HG03378 (cell line): ENCODE results near the gene SIRT5.

ENCODE experiments used
- ATAC-seq: cut with Tn5 transposase; IDR thresholded peaks from one replicate; pipeline ENCODE4 v1.9.1; 2021; ENCODE audit warnings: mild to moderate bottlenecking, moderate library complexity; ENCODE audit not compliant: unreplicated experiment

SIRT5 gene

DNA sequence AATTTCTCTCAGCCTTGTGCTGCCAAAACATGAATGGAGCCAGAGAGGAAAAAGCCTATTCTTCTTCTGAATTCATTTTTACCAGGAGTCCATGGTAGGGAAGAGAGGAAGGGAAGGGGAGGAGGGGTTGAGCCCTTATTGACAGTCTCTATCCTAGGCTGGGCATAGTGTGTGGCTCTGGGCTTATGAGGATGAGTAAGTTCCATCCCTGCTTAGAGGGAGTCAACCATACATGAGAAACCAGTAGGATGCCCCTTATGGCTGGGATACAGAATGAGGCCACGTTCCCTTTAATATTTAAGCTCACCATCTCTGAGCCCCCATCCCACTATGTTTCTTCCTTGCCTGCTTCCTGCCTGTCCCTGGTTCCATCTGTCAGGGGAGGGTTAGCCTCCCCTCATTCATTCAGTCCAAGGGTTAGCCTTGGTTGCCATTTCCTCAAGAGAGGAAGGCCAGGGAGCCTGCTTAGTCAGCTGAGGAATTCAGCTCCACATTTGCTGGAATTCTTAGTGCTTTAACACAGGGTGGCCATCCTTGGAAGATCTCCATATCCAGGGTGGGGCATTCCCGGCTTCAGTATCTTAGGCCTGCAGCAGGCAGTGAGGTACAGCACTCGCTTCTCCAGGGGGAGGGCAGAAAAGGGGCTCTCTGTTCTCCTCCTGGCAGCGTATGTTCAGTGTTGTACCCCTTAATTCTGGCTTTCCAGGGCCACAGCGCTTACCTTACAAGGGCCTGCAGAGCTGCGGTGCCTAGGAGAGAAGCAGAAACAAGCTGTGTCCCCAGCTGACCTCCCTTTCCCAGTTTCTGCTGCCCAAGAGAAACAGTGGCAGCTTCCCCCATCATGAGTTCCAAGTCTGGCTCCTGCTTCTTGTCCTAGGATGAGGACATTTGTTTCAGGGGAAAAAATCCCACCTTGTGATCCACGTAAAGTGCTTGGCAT is 12.5 kb downstream of the SIRT5 start:
- no peak for ATAC-seq

DNA sequence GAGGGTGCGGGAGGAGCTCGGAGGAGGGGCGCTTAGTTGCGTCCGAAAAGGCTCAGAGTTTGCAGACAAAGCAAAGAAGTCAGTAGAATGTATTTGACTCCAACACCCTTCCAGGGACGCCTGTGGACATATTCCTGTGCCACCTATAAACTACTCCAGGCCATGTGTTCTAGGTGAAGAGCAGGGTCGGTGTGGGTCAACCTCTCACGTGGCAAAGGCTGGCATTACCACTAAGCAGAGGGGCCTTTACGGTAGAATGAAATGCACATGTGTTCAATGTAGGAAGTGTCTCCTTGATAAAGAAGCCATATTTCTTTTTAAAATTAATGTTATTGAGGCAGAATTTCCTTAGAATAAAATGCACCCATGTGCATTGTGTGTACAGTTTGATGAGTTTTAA is 15.4 kb downstream of the SIRT5 start:
- ATAC-seq, result no peak

DNA sequence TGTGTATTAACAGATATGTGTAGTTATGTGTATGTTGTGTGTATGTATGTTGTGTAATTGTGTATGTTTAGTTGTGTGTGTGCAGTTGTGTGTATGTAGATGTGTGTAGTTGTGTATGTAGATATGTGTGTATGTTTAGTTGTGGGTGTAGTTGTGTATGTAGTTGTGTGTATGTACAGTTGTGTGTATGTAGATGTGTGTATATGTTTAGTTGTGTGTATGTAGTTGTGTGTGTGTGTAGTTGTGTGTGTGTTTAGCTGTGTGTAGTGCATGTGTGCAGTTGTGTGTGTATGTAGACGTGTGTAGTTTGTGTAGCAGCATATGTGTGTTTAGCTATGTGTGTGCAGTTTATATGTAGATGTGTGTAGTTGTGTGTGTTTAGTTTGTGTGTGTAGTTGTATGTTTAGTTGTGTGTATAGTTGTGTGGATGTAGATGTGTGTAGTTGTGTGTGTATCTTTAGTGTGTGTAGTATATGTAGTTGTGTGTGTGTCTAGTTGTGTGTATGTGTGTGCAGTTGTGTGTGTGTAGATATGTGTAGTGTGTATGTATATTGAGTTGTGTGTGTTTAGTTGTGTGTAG is 16.3 kb downstream of the SIRT5 start:
- no peak for ATAC-seq

DNA sequence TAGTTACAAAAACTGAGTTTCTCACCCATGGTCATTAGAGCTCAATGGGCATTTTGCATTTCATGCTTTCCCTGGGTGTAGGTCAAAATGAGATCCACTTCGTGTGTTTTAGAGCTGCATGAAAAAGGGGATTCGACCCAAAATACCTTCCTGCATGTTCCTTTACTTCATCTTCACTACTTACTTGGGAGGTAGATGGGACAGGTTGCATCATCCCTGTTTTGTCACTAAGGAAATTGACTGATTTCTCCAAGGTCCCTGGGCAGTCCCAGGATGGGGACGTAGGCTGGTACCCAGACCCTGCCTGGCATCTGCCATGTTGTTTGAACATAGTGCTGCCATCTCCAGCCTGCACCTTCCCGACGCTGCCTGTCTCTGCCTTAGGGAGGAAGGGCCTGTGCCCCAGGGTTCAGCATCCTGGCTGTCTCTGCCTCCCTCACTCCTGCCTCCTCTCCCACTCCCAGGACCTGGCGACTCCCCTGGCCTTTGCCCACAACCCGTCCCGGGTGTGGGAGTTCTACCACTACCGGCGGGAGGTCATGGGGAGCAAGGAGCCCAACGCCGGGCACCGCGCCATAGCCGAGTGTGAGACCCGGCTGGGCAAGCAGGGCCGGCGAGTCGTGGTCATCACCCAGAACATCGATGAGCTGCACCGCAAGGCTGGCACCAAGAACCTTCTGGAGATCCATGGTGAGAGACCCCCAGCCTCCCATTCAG is 17.0 kb downstream of the SIRT5 start:
- ATAC-seq, result no peak

- ATAC-seq, result no peak
Measured at GRCh38 chr6:13593103-13593502, 18.7 kb downstream of the SIRT5 start.

DNA sequence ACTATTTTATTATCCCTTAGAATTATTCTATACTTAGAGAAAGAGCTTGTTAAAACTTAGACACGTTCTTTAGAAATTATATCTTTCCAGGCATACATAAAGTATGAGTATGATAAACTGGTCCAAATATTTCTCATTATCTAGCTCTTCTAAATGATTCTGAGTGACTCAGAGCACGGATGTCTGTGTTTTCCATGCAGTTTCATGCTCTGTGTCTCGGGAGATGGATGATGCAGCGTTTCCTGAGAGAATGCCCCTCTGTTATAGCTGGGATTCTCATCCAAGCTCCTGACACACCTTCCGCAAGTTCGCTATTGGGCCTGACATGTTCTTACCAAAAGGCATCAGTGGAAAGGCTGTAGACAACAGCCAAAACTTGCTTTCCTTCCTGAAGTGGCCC is 19.3 kb downstream of the SIRT5 start:
- ATAC-seq, result no peak

DNA sequence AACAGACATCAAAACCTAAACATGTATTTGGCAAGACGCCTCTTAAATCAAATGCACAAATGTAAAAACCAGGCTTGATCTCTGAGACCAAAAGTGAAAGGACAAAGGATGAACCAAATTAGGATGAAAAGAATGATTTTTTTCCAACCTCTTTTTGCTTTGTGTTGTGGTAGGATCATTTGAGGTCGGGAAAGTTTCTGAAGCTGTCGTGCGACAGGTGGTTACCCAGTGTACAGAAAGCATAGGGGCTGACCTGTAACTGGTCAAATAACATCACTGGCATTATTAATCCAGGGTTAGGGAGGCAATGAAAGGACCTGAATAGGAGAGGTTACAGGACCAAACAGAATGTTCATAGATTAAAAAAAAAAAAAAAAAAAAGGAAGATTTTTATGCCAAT is 22.7 kb downstream of the SIRT5 start:
- ATAC-seq, result no peak

- ATAC-seq, result no peak
Measured at GRCh38 chr6:13600036-13600435, 25.6 kb downstream of the SIRT5 start.

DNA sequence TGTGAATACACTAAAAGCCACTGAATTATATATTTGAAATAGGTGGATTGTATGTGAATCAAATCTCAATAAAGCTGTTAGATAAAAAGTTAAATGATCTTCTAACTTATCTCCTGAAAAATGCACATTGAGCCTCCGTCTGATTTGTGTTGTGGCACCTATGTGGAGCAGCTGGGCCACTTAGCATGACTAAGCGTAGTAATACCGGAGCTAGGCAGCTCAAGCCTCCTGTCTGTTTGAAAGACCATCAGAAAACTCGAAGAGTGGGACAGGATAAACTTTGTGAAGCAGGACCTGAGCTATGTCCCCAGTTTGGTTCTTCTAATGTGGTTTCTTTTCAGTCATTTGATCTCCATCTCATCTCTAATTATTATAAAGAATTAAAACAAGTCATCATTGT is 29.7 kb downstream of the SIRT5 start:
- no peak for ATAC-seq

GRCh38 chr6:13604546-13605416 is 30.4 kb downstream of the SIRT5 start:
- no peak for ATAC-seq

DNA sequence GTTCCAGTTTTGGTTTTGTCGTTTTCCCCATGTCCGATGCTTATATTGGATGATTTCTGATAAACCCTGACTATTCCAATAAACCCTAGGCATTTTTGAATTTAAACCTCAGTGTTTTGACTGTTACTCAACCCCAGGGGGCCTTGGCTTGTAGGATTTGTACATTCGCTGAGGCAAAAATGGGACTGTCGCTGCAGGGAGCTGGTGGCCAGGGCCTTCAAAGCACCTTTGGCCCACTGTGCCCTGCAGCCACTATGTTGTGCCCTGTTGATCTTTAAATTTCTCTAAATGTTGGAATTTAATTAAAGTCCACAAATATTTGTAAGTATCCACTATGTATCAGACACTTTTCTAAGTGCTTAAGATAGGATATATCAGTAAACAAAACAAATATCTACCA is 31.2 kb downstream of the SIRT5 start:
- no peak for ATAC-seq

- ATAC-seq, result no peak
Measured at GRCh38 chr6:13611715-13612114, 37.3 kb downstream of the SIRT5 start.

GRCh38 chr6:13613029-13613594 is 38.7 kb downstream of the SIRT5 start:
- ATAC-seq, result no peak

DNA sequence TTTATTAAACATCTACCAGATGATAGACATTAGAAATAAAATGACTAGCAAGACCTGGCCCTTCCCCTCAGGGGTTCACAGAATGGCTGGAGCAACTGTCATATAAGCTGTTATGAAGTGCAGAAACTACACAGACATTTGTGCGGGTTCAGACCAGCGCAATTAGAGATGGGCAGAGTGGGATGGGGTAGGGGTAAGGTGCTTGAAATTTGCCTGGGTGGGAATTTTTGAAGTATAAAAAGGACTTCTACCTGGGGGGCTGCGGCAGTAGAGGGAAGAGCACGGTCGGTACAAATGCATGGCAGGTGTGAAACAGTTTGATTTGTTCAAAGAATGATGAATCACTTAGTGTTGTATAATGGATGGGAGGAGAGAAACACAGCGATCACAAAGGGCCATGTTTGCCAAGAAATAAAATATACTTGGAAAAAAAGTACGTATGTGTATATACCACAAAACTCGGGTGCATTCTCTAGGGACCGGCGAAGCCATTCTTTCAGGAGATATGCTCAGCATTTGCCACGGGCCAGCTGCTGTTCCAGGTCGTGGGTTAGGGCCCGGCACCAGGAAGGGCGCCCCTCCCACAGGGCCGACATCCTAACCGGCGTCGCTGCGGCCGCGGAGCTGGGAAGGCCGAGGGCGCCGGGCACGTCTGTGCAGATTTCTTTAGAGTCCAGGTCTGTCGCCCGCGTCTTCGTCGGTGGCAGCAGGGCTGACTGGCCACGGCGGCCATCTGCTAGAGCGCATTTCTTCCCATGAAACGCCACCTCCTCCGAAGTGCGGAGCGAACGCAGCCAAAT is 39.9 kb downstream of the SIRT5 start:
- ATAC-seq, result peak; percentile 14

- peak; percentile 86 for ATAC-seq
Measured at GRCh38 chr6:13614926-13615791, 40.8 kb downstream of the SIRT5 start, which contains the start of gene NOL7. NOL7 (plus strand) TSS chr6:13615335; CDS start chr6:13615359, 24 bp downstream.

DNA sequence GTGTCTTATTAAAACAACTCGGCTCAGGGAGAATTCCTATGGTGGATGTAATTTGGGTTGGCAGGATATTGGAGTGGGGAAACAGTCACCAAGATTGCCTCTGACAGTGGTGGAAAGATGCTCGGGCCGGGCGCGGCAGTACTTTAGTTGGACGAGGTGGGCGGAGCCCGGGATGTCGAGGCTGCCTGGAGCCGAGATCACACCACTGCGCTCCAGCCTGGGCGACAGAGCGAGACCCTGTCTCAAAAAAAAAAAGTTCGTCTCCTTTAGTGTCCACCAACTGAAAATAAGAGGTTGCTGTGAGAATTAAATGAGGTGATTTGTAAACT is 41.4 kb downstream of the SIRT5 start:
- ATAC-seq, result peak; percentile 7

DNA sequence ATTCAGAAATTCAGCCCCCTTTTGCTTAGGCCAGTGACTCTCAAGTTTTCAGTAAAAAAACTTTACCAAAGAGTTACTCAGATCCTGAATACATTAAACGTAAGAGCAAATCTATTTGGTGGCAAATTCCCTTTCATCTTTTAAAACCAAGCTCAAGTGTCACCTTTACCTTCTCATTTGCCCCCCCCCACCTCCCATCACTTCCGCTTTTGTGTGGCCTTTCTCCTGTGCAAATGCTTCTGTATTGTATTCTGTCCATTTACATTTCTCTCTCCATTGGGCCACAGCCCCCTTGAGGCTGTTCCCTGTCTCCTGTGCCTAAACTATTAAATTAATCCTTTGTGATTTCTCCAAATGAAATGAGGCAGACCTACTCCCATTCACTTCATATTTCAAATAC is 42.7 kb downstream of the SIRT5 start:
- no peak for ATAC-seq

GRCh38 chr6:13624871-13625288 is 50.5 kb downstream of the SIRT5 start:
- no peak for ATAC-seq
